Measurements from ENCODE around the gene CRTAC1. TPM values are rescaled to one million over a fixed set of nuclear protein-coding genes. Genes with fewer than 3 reads are reported as not detected.

CRTAC1 gene
- 4.6 and 11.9 TPM in 2 replicates for total RNA-seq

- peak in 1 of 2 donors; percentile 69 for DNase-seq (ENCODE audit: low read depth in 2 of 2)
Observed at GRCh38 chr10:98030093-98030821, at the start of gene CRTAC1. Gene CRTAC1, minus strand, starts transcription at chr10:98030621. Its CDS starts 149 bp downstream, at chr10:98030472.

GRCh38 chr10:98078774-98079173 lies 48.4 kb upstream of the CRTAC1 start:
- DNase-seq (ENCODE audit: low read depth in 2 of 2): peak in 1 of 2 donors; percentile 70

- no peak for DNase-seq (ENCODE audit: low read depth in 2 of 2)
Observed at GRCh38 chr10:98077223-98077622, 46.8 kb upstream of the CRTAC1 start.

- DNase-seq (ENCODE audit: low read depth in 2 of 2): no peak
Observed at GRCh38 chr10:98076086-98076485, 45.7 kb upstream of the CRTAC1 start.

- peak in 1 of 2 donors; percentile 38 for DNase-seq (ENCODE audit: low read depth in 2 of 2)
Observed at GRCh38 chr10:98074315-98074911, 44.0 kb upstream of the CRTAC1 start.

- DNase-seq (ENCODE audit: low read depth in 2 of 2): no peak
Observed at GRCh38 chr10:98067165-98067564, 36.7 kb upstream of the CRTAC1 start.

- no peak for DNase-seq (ENCODE audit: low read depth in 2 of 2)
Observed at GRCh38 chr10:98063740-98064027, 33.3 kb upstream of the CRTAC1 start.

- no peak for DNase-seq (ENCODE audit: low read depth in 2 of 2)
Observed at GRCh38 chr10:98062424-98062823, 32.0 kb upstream of the CRTAC1 start.

GRCh38 chr10:98060079-98060478 lies 29.7 kb upstream of the CRTAC1 start:
- no peak for DNase-seq (ENCODE audit: low read depth in 2 of 2)

GRCh38 chr10:98058295-98058694 lies 27.9 kb upstream of the CRTAC1 start:
- DNase-seq (ENCODE audit: low read depth in 2 of 2): no peak

GRCh38 chr10:98055841-98056516 lies 25.6 kb upstream of the CRTAC1 start:
- DNase-seq (ENCODE audit: low read depth in 2 of 2): peak in 1 of 2 donors; percentile 39

- DNase-seq (ENCODE audit: low read depth in 2 of 2): no peak
Observed at GRCh38 chr10:98047009-98047741, 16.8 kb upstream of the CRTAC1 start.

- DNase-seq (ENCODE audit: low read depth in 2 of 2): peak; percentile 23 to 65
Observed at GRCh38 chr10:98045785-98046389, 15.5 kb upstream of the CRTAC1 start.

GRCh38 chr10:98041352-98042043 lies 11.1 kb upstream of the CRTAC1 start:
- DNase-seq (ENCODE audit: low read depth in 2 of 2): peak; percentile 50 to 68

GRCh38 chr10:98039690-98040381 lies 9.4 kb upstream of the CRTAC1 start:
- no peak for DNase-seq (ENCODE audit: low read depth in 2 of 2)

- no peak for DNase-seq (ENCODE audit: low read depth in 2 of 2)
Observed at GRCh38 chr10:98038288-98038687, 7.9 kb upstream of the CRTAC1 start.

GRCh38 chr10:98035599-98035998 lies 5.2 kb upstream of the CRTAC1 start:
- DNase-seq (ENCODE audit: low read depth in 2 of 2): no peak

- no peak for DNase-seq (ENCODE audit: low read depth in 2 of 2)
Observed at GRCh38 chr10:98033515-98033914, 3.1 kb upstream of the CRTAC1 start.

- DNase-seq (ENCODE audit: low read depth in 2 of 2): no peak
Observed at GRCh38 chr10:98031440-98031839, 1.0 kb upstream of the CRTAC1 start.

- DNase-seq (ENCODE audit: low read depth in 2 of 2): no peak
Observed at GRCh38 chr10:98030991-98031431, 590 bp upstream of the CRTAC1 start.
